SK-N-SH (cell line): ENCODE measurements around the gene RBM20. TPM values are rescaled to one million over a fixed set of nuclear protein-coding genes. Genes with fewer than 3 reads are reported as not detected.

Experiments
- CTCF ChIA-PET: fragments of 300-600, 350-600 bp; formaldehyde crosslinking; extraction: SDS; loops from one replicate; lab custom pipeline; 2021; lab: Yijun Ruan, JAX
- POLR2A ChIA-PET: fragments of 350-600 bp; sonication (Branson Sonifier 250); formaldehyde crosslinking; extraction: SDS; loops from one replicate; lab custom pipeline; 2020; ENCODE audit warnings: antibody characterized with exemption, inconsistent platforms; lab: Yijun Ruan, JAX
- DNase-seq: peaks from one replicate; pipeline ENCODE4 v3.0.0; 2012
- H2AFZ ChIP-seq: fragments of 200-600 bp; sonication (generic); 2 replicates; pipeline ENCODE4 v1.8.1; 2016; ENCODE audit warnings: antibody characterized with exemption, mild to moderate bottlenecking, low read depth
- H3F3A ChIP-seq: fragments of 200-600 bp; sonication (generic); replicated peaks from 2 replicates; pipeline ENCODE3; 2016; ENCODE audit warnings: antibody characterized with exemption, mild to moderate bottlenecking; ENCODE audit not compliant: insufficient read depth
- H3K27ac ChIP-seq, 2 experiments: fragments of 200-500 bp in 1 of 2; fragments of 200-600 bp in 1 of 2; sonication (Bioruptor generic) in 1 of 2; sonication (generic), shearing (Covaris generic) in 1 of 2; 2 replicates each; pipeline versions ENCODE4 v1.5.1 to v1.6.1; 2014 to 2016; ENCODE audit warnings: low read depth in 2 of 2, inconsistent platforms in 1 of 2, low read length in 1 of 2, mild to moderate bottlenecking in 1 of 2, mixed read lengths in 1 of 2
- H3K27me3 ChIP-seq: fragments of 200-600 bp; sonication (generic), shearing (Covaris generic); 2 replicates; pipeline ENCODE4 v1.6.1; 2016; ENCODE audit warnings: mixed run types; ENCODE audit not compliant: insufficient read depth
- H3K36me3 ChIP-seq, 2 experiments: fragments of 200-500 bp in 1 of 2; fragments of 200-600 bp in 1 of 2; sonication (Bioruptor generic) in 1 of 2; sonication (generic) in 1 of 2; replicated peaks in 1 of 2; 2 replicates each; pipeline versions ENCODE3 to v1.5.1; 2014 to 2016; ENCODE audit warnings: low read length in 1 of 2, mild to moderate bottlenecking in 1 of 2; ENCODE audit not compliant: insufficient read depth in 2 of 2, control insufficient read depth in 1 of 2
- H3K4me1 ChIP-seq, 2 experiments: fragments of 200-500 bp in 1 of 2; fragments of 200-600 bp in 1 of 2; sonication (Bioruptor generic) in 1 of 2; sonication (generic), shearing (Covaris generic) in 1 of 2; 2 replicates each; pipeline versions ENCODE4 v1.5.1 to v1.6.1; 2014 to 2016; ENCODE audit warnings: low read depth in 1 of 2, low read length in 1 of 2, mixed run types in 1 of 2; ENCODE audit not compliant: insufficient read depth in 2 of 2, control insufficient read depth in 1 of 2
- H3K4me2 ChIP-seq: fragments of 200-600 bp; sonication (generic), shearing (Covaris generic); 2 replicates; pipeline ENCODE4 v1.6.1; 2017; ENCODE audit warnings: mixed run types
- H3K4me3 ChIP-seq, 2 experiments: fragments of 200-500 bp in 1 of 2; fragments of 200-600 bp in 1 of 2; sonication (Bioruptor generic) in 1 of 2; sonication (generic), shearing (Covaris generic) in 1 of 2; 2 replicates each; pipeline versions ENCODE4 v1.5.1 to v1.8.1; 2014 to 2016; ENCODE audit warnings: low read depth in 2 of 2, inconsistent platforms in 1 of 2, low read length in 1 of 2, mild to moderate bottlenecking in 1 of 2, mixed read lengths in 1 of 2, moderate library complexity in 1 of 2
- H3K79me2 ChIP-seq: fragments of 200-600 bp; sonication (generic); 2 replicates; pipeline ENCODE4 v1.8.1; 2017; ENCODE audit warnings: mild to moderate bottlenecking; ENCODE audit not compliant: insufficient read depth
- H3K9ac ChIP-seq: fragments of 200-600 bp; sonication (generic); 2 replicates; pipeline ENCODE4 v1.6.1; 2017; ENCODE audit warnings: mixed run types
- H3K9me2 ChIP-seq: fragments of 200-600 bp; sonication (generic); 2 replicates; pipeline ENCODE4 v1.6.1; 2017; ENCODE audit warnings: mixed run types
- H3K9me3 ChIP-seq: fragments of 200-600 bp; sonication (generic); 2 replicates; pipeline ENCODE4 v1.6.1; 2017; ENCODE audit warnings: mixed run types, mild to moderate bottlenecking, moderate library complexity
- H4K20me1 ChIP-seq: fragments of 200-600 bp; sonication (generic); 2 replicates; pipeline ENCODE4 v1.6.1; 2017; ENCODE audit warnings: mild to moderate bottlenecking, mixed run types; ENCODE audit not compliant: insufficient read depth
- CHD2 ChIP-seq: fragments of 150-350 bp; IDR thresholded peaks from 2 replicates; pipeline ENCODE4 v1.6.1; 2018; ENCODE audit warnings: low read length; ENCODE audit not compliant: partially characterized antibody
- EZH2phosphoT487 ChIP-seq: fragments of 200-600 bp; sonication (generic); IDR thresholded peaks from 2 replicates; pipeline ENCODE4 v1.6.1; 2017; ENCODE audit warnings: low read depth, mixed run types, mild to moderate bottlenecking, antibody characterized with exemption, moderate library complexity, borderline replicate concordance
- FOXJ3 ChIP-seq: sonication (generic); formaldehyde crosslinking; IDR thresholded peaks from 2 replicates; pipeline ENCODE4 v1.5.1; 2020; ENCODE audit warnings: mild to moderate bottlenecking, missing genetic modification reagents
- JUND ChIP-seq: IDR thresholded peaks from 2 replicates; pipeline ENCODE4 v1.4.0; 2012
- MXI1 ChIP-seq: IDR thresholded peaks from 2 replicates; pipeline ENCODE4 v1.6.1; 2012; ENCODE audit warnings: mild to moderate bottlenecking, low read depth, low read length, improper control_type of control experiment
- NFIC ChIP-seq: IDR thresholded peaks from 2 replicates; pipeline ENCODE4 v1.4.0; 2012; ENCODE audit warnings: borderline replicate concordance
- NRF1 ChIP-seq: IDR thresholded peaks from 2 replicates; pipeline ENCODE4 v1.6.1; 2012; ENCODE audit warnings: low read depth, mild to moderate bottlenecking, low read length
- POLR2AphosphoS5 ChIP-seq: IDR thresholded peaks from 2 replicates; pipeline ENCODE4 v1.6.1; 2012; ENCODE audit warnings: low read depth, low read length
- RCOR1 ChIP-seq: fragments of 150-350 bp; IDR thresholded peaks from 2 replicates; pipeline ENCODE4 v1.6.1; 2017; ENCODE audit warnings: antibody characterized with exemption, low read length
- RFX5 ChIP-seq: IDR thresholded peaks from 2 replicates; pipeline ENCODE4 v1.6.1; 2012; ENCODE audit warnings: mild to moderate bottlenecking, improper control_type of control experiment, low read length
- RXRA ChIP-seq: IDR thresholded peaks from 2 replicates; pipeline ENCODE4 v1.4.0; 2012; ENCODE audit warnings: low read depth, mild to moderate bottlenecking, borderline replicate concordance
- SMC3 ChIP-seq: IDR thresholded peaks from 2 replicates; pipeline ENCODE4 v1.6.1; 2012; ENCODE audit warnings: low read depth, low read length, improper control_type of control experiment
- TAF1 ChIP-seq: IDR thresholded peaks from 2 replicates; pipeline ENCODE4 v1.6.1; 2012; ENCODE audit warnings: low read depth, mild to moderate bottlenecking, low read length, moderate library complexity, borderline replicate concordance
- TCF12 ChIP-seq: IDR thresholded peaks from 2 replicates; pipeline ENCODE4 v1.4.0; 2012
- YY1 ChIP-seq: IDR thresholded peaks from 2 replicates; pipeline ENCODE4 v1.4.0; 2012; ENCODE audit warnings: low read depth, mild to moderate bottlenecking
- WGBS: methylation state at CpG from one replicate; pipeline ENCODE4 v1.1.6; 2017; ENCODE audit warnings: low lambda C conversion rate; 5-methylcytosine and 5-hydroxymethylcytosine counted together
- polyA plus RNA-seq, 3 experiments: library from polyadenylated mRNA; depleted of rRNA; stranded (reverse); fragments of >200 nt; gene quantifications; 2 replicates each; pipeline ENCODE4 v1.2.3, GENCODE V29; 2012
- TF ChIP-seq, protein P1 (sequence below): fragments of 150-350 bp; IDR thresholded peaks from 2 replicates; pipeline ENCODE4 v1.6.1; 2016; ENCODE audit warnings: mild to moderate bottlenecking, low read depth, low read length
- TF ChIP-seq, protein P2 (sequence below): IDR thresholded peaks from 2 replicates; pipeline ENCODE4 v1.4.0; 2012; ENCODE audit warnings: low read depth
- TF ChIP-seq, protein P3 (sequence below): IDR thresholded peaks from 2 replicates; pipeline ENCODE4 v1.4.0; 2012; ENCODE audit warnings: low read depth, borderline replicate concordance
- TF ChIP-seq, protein P4 (sequence below): fragments of 200-600 bp; sonication (generic); IDR thresholded peaks from 2 replicates; pipeline ENCODE4 v1.6.1; 2017; ENCODE audit warnings: antibody characterized with exemption, mild to moderate bottlenecking, moderate library complexity
- TF ChIP-seq, protein P5 (sequence below): IDR thresholded peaks from 2 replicates; pipeline ENCODE4 v1.4.0; 2012; ENCODE audit warnings: low read depth, borderline replicate concordance

The RBM20 gene
- polyA plus RNA-seq, 1 of the 3 experiments (the other 2 are of a cell fraction), result 0.64 TPM

DNA sequence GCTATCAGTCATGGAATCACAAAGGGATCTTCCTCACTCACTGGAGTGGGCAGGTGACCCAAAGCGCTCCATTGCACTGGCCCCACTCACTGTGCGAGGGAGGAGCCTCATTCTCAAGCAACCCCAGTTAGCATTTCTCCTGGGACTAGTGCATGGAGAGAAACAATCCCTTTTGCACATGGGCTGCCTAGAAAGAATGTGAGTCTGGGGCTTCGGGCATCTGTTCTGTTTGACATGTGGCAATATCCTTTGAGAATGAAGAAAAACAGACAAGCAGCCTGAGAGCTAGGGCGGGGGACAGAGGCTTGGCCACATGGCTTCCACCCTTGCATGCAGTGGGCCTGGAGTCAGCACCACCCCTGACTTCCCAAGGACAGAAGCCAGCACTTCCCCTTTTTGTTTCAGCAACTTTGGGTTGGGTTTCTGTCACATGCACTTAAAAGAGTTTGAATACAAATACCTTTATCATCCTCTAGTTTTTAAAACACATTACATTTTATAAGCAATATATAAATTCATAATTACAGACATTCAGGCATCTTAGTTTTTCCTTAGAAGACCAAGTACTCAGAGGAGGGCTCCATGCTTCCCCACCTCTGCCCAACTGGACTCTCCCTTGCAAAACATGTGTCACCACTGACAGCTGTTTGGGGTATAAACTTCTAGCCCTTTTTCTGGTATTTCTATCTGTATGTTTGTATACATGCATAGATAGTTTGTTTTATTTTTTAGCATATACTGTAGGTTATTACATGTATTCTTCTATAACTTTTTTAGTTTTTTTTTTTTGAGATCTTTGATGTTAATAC is 73.8 kb downstream of the RBM20 start:
- Histone ChIP-seq H3K9me2 (no peaks in the 10 kb centered on the region), H3K9ac (no peak overlapping the region), H2AFZ (no peak overlapping the region), H3K9me3 (no peaks in the 10 kb centered on the region), H3K27ac (peak overlapping the region in 1 of 2 experiments; percentile 25; a peak in 1 of 4 replicates), H4K20me1 (no peaks in the 10 kb centered on the region), H3K4me2 (no peak overlapping the region), H3K27me3 (no peaks in the 10 kb centered on the region), H3K79me2 (no peaks in the 10 kb centered on the region), H3K4me3 (no peak overlapping the region), H3K4me1 (peaks cover 0 to 19% of the 10 kb centered on the region in 2 experiments; a peak in 1 of 4 replicates), H3F3A (no peaks in the 10 kb centered on the region), H3K36me3 (no peaks in the 10 kb centered on the region)
- DNase-seq, result peak; percentile 34
- TF ChIP-seq RFX5 (no peak), JUND (no peak), CHD2 (no peak), NFIC (no peak), RCOR1 (no peak), RXRA (no peak), NRF1 (no peak), MXI1 (0 out of 2 replicates have a peak, but pooled peaks have one; percentile 33)
- POLR2A ChIA-PET, result no interaction called here
- 41% methylated on average over 3 of the region's 4 CpGs for WGBS
- CTCF ChIA-PET, result no interaction called here

DNA sequence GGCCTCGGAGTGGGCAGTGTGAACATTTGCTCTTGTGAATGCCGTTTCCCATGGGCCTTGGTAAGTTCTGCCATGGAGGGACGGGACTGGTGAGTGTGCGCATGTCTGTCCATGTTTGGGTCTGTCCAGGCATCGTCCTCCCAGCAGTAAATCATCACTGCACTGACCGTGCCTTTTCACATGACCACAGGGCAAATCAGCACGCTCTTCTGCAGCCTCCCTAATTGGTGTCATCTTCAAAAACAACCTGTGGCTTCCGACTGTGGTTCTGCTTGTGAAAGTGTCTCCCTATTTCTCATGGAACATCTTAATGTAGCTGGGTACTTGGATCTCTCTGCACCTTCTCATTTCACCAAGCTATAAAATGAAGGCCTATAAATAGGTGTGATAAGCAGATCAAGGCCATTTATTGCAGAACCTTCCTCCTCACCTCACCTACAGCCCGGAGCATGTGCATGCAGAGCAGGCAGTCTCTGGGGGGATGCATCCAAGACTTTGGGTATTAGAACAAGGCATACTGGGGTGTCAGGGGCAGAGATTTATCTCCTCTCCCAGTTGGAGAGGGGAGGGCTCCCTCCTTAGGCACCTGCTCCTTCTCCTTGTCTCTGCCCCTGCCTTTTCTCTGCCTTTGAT is 77.4 kb downstream of the RBM20 start:
- no peaks in the 10 kb centered on the region for H3K79me2 ChIP-seq
- H3K9me2 ChIP-seq, result no peaks in the 10 kb centered on the region
- no peak for DNase-seq
- ChIA-PET POLR2A (no interaction called here), CTCF (no interaction called here)
- no peaks in the 10 kb centered on the region for H3K27me3 ChIP-seq
- H4K20me1 ChIP-seq, result no peaks in the 10 kb centered on the region
- no peaks in the 10 kb centered on the region for H3K9me3 ChIP-seq
- WGBS, result 79% methylated on average over 9 of the region's 9 CpGs
- H2AFZ ChIP-seq, result no peak overlapping the region
- H3K4me3 ChIP-seq, result no peak overlapping the region
- H3K9ac ChIP-seq, result no peak overlapping the region
- no peak overlapping the region for H3K27ac ChIP-seq
- no peak overlapping the region for H3K4me2 ChIP-seq
- no peaks in the 10 kb centered on the region for H3K36me3 ChIP-seq
- peaks cover 0 to 26% of the 10 kb centered on the region in 2 experiments; a peak in 1 of 4 replicates for H3K4me1 ChIP-seq
- H3F3A ChIP-seq, result no peaks in the 10 kb centered on the region
- TF ChIP-seq YY1 (no peak), FOXJ3 (CRISPR knock-in tag) (no peak), RCOR1 (no peak), MXI1 (no peak), TCF12 (no peak), NFIC (no peak), POLR2AphosphoS5 (no peak), RFX5 (no peak), CHD2 (no peak), TAF1 (no peak), EZH2phosphoT487 (no peak), SMC3 (no peak)
- TF ChIP-seq, protein P1, sequence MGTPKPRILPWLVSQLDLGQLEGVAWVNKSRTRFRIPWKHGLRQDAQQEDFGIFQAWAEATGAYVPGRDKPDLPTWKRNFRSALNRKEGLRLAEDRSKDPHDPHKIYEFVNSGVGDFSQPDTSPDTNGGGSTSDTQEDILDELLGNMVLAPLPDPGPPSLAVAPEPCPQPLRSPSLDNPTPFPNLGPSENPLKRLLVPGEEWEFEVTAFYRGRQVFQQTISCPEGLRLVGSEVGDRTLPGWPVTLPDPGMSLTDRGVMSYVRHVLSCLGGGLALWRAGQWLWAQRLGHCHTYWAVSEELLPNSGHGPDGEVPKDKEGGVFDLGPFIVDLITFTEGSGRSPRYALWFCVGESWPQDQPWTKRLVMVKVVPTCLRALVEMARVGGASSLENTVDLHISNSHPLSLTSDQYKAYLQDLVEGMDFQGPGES, result no peak
- TF ChIP-seq, protein P2, sequence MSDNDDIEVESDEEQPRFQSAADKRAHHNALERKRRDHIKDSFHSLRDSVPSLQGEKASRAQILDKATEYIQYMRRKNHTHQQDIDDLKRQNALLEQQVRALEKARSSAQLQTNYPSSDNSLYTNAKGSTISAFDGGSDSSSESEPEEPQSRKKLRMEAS, result no peak
- TF ChIP-seq, protein P3, sequence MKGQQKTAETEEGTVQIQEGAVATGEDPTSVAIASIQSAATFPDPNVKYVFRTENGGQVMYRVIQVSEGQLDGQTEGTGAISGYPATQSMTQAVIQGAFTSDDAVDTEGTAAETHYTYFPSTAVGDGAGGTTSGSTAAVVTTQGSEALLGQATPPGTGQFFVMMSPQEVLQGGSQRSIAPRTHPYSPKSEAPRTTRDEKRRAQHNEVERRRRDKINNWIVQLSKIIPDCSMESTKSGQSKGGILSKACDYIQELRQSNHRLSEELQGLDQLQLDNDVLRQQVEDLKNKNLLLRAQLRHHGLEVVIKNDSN, result no peak
- TF ChIP-seq, protein P4, sequence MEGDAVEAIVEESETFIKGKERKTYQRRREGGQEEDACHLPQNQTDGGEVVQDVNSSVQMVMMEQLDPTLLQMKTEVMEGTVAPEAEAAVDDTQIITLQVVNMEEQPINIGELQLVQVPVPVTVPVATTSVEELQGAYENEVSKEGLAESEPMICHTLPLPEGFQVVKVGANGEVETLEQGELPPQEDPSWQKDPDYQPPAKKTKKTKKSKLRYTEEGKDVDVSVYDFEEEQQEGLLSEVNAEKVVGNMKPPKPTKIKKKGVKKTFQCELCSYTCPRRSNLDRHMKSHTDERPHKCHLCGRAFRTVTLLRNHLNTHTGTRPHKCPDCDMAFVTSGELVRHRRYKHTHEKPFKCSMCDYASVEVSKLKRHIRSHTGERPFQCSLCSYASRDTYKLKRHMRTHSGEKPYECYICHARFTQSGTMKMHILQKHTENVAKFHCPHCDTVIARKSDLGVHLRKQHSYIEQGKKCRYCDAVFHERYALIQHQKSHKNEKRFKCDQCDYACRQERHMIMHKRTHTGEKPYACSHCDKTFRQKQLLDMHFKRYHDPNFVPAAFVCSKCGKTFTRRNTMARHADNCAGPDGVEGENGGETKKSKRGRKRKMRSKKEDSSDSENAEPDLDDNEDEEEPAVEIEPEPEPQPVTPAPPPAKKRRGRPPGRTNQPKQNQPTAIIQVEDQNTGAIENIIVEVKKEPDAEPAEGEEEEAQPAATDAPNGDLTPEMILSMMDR, result no peak
- TF ChIP-seq, protein P5, sequence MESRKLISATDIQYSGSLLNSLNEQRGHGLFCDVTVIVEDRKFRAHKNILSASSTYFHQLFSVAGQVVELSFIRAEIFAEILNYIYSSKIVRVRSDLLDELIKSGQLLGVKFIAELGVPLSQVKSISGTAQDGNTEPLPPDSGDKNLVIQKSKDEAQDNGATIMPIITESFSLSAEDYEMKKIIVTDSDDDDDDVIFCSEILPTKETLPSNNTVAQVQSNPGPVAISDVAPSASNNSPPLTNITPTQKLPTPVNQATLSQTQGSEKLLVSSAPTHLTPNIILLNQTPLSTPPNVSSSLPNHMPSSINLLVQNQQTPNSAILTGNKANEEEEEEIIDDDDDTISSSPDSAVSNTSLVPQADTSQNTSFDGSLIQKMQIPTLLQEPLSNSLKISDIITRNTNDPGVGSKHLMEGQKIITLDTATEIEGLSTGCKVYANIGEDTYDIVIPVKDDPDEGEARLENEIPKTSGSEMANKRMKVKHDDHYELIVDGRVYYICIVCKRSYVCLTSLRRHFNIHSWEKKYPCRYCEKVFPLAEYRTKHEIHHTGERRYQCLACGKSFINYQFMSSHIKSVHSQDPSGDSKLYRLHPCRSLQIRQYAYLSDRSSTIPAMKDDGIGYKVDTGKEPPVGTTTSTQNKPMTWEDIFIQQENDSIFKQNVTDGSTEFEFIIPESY, result no peak
